Fibroblast of lung (primary cell): ENCODE data around the gene CISH.

Experiments
- CTCF ChIP-seq, 2 donors: IDR thresholded peaks in 1 of 2; conservative IDR thresholded peaks in 1 of 2; 1 replicate in 1 of 2; 2 replicates in 1 of 2; pipeline ENCODE4 v1.5.1; 2011 to 2012; ENCODE audit warnings: low read length in 2 of 2, control low read depth in 1 of 2, inconsistent platforms in 1 of 2, low read depth in 1 of 2, mild to moderate bottlenecking in 1 of 2
- EZH2 ChIP-seq: IDR thresholded peaks from 2 replicates; pipeline ENCODE4 v1.5.1; 2012; ENCODE audit warnings: low read length, control low read depth, mild to moderate bottlenecking; ENCODE audit errors: missing control alignments

- TF ChIP-seq CTCF (conservative IDR thresholded peaks at IDR 0.05 in 1 of 2, IDR thresholded peaks at IDR 0.05 in 1 of 2; ENCODE audit: low read depth in 1 of 2, low read length in 2 of 2) (no peak), EZH2 (no peak)
Measured at GRCh38 chr3:50568947-50569749, 42.4 kb downstream of the CISH start, which contains the start of gene HEMK1.
